ENCODE data around the gene PKM.

Gene PKM

DNA sequence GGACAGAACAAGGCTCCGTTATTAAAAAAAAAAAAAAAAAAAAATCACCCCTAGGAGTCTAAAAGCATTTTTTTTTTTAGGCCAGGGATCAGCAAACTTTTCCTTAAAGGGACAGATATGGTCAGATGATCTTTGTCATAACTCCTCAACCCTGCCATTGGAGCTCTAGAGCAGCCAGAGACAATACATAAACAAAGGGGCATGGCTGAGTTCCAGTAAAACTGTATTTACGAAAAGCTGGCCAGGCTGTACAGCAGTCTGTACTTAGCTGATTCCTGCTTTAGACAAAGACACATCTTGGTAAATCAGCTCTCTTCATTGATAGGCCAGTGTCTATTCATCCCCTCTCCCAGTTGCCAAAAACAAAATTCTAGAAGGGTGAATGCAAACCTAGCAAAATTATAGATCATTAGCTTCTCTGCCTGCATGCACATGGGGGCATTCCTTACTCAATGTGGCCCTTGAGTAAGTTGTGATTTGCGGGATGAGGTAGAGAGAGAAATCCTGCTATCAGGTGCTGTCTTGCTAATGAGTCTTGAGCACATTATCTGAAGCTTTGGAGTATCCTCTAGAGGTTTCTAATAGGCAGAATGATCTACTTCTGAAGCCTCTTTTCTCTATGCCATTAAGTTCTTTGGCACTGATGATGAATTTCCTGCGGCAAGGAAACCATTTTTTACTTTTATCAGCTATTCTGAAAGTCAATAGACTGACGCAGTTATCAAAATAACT, 77.6 kb downstream of the PKM start:
- no peak for DNase-seq

Measured in activated CD8-positive, alpha-beta memory T cell treated with anti-CD3 and anti-CD28 coated beads, Interleukin-2, amount 50 U/mL, for 4 hours (primary cell).